HG02840 (cell line): ENCODE measurements around the gene R3HDM2.
A peak's percentile ranks its signal among the peaks of the same experiment; 100 is the strongest.
"Not testable (repeated sequence)": the region's sequence is repeated elsewhere in the genome, so short reads cannot be mapped to it uniquely, and the experiment has no call there.

Experiments
- ATAC-seq: cut with Tn5 transposase; IDR thresholded peaks from one replicate; pipeline ENCODE4 v1.9.1; 2021; ENCODE audit warnings: mild to moderate bottlenecking, moderate library complexity, moderate number of reproducible peaks; ENCODE audit not compliant: unreplicated experiment, low FRiP score

R3HDM2 gene

DNA sequence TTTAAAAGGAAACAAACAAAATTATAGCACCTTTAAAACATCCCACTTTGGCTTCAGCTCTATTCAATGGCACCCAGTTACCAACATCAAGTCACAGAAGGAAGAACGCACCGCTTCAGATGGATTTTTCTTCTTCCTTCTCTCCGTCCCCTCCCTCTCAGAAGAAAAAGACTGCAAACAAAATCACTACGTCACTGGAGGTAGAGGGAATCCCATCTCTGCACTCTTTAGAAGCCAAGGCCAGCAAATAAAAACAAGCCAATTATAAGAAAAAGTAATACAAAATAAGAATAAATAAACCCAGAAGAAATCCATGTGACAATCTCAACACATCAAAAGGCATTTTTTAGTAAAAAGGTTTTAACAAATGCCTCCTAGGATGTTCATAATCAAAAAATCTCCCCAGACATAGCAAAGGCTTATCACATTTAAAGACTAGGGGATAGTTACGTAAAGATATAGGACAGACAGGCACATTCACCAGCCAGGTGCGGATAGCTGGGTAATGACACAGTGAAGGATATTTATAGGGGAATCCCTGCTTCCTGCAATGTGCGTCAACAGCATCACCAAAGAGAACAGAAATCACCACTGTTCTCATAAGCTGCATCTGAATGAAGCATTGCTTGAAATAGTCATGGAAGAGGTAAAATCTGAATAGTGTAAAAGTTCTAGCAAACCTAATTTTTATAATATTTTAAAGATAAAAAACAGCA lies 89.4 kb downstream of the R3HDM2 start:
- ATAC-seq, result no peak

- ATAC-seq, result no peak
These were observed 90.7 kb downstream of the R3HDM2 start for GRCh38 chr12:57340104-57340503.

DNA sequence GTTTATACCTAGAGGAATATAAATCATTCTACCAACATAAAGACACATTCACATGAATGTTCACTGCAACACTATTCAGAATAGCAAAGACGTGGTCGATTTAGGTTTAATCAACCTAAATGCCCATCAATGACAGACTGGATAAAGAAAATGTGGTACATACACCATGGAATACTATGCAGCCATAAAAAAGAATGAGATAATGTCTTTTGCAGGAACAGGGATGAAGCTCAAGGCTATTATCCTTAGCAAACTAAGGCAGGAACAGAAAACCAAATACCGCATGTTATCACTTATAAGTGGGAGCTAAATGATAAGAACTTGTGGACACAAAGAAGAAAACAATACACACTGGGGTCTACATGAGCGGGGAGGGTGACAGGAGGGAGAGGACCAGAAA lies 94.5 kb downstream of the R3HDM2 start:
- not testable (repeated sequence) for ATAC-seq

- no peak for ATAC-seq
These were observed 96.6 kb downstream of the R3HDM2 start for GRCh38 chr12:57334219-57334618.

- no peak for ATAC-seq
These were observed 98.1 kb downstream of the R3HDM2 start for GRCh38 chr12:57332646-57333312.

GRCh38 chr12:57330992-57331391 lies 99.9 kb downstream of the R3HDM2 start:
- no peak for ATAC-seq

DNA sequence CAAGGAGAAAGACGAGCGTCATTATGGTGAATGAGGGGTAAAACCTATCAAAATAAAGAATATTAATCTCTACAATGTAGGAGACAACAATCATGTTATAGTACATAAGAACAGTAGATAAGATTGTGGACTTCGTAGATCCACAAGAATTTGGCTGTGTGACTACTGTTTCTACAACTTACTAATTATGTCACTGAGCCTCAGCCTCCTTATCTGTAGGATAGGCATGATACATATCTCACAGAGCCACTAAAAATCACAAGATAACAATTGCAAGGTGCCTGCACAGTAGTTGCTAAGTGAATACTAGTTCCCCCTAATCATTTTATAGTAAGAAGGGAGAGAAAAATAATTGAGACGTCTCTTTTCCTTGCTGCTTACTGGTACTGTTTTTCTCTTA lies 101.6 kb downstream of the R3HDM2 start:
- ATAC-seq, result no peak

GRCh38 chr12:57325395-57325794 lies 105.4 kb downstream of the R3HDM2 start:
- no peak for ATAC-seq

GRCh38 chr12:57323416-57323815 lies 107.4 kb downstream of the R3HDM2 start:
- no peak for ATAC-seq

DNA sequence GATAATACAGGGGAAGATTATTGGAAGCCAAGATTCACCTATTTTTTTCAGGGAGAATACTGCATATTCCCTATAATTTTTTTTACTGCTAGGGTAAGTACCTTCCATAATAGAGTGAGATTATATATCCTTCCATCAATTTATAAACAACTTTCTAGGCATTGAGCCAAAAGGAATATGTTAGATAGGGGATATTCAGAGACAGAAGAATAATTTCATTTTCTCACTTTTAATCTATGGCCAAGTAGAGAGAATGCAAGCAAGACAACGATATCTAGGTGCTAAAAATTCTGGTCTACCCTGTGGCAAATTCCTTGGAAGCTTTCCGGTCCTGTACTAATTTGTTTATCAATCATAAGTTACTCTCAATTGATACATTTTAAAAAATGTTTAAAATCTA lies 110.2 kb downstream of the R3HDM2 start:
- ATAC-seq, result no peak

DNA sequence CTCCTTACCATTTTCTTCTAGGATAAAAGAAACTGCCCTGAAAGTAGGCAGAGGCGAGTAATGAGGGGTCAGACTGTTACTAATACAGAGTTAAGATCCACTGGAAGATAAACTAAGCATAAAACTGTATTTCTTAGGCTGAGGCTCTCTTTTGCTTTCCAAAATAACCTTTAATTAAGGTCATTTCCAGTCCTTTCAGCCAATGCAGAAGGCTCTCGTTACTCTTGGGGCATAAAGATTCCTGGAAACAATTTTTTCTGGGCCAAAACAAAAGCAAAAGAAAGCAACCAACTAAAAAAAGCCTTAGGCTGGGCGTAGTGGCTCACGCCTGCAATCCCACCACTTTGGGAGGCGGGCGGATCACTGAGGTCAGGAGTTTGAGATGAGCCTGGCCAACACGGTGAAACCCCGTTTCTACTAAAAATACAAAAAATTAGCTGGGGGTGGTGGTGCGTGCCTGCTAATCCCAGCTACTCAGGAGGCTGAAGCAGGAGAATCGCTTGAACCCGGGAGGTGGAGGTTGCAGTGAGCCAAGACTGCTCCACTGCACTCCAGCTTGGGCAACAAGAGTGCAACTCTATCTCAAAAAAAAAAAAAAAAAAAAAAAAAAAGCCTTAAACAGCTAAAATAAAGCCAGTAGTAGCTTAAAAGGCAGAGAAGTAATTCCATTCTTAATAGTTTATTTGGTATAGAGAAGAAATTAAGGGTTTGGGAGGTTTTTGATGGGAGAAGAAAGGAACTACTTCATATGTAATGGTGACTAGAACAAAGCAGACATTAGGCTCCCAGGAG lies 111.0 kb downstream of the R3HDM2 start:
- ATAC-seq, result no peak

- no peak for ATAC-seq
These were observed 115.2 kb downstream of the R3HDM2 start for GRCh38 chr12:57315681-57316080.

- not testable (repeated sequence) for ATAC-seq
These were observed 118.6 kb downstream of the R3HDM2 start for GRCh38 chr12:57312287-57312686.

- ATAC-seq, result no peak
These were observed 121.4 kb downstream of the R3HDM2 start for GRCh38 chr12:57309420-57309819.

DNA sequence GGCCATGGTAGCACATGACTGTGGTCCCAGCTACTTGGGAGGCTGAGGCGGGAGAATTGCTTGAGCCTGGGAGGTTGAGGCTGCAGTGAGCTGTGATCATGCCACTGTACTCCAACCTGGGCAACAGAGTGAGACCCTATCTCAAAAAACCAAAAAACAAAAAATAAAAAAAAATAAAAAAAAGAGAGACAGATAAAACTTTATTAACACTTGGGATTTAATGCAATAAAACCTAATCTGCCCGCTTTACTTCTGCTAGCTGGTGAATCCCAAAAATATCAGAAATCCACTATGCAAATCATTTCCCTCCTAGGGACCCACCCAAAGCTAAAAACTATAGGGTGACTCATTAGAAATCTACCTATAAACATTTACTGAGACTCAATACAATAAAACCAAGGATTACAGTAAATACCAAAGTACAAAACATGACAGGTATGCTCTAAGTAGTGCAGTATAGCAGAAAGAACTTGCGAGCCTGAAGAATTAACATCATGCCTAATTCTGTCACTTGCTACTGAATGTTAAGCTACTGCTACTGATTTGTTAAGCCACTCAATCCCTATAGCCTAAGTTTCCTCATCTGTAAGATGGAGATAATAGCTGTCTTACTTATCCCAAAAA lies 129.8 kb downstream of the R3HDM2 start:
- ATAC-seq, result no peak

DNA sequence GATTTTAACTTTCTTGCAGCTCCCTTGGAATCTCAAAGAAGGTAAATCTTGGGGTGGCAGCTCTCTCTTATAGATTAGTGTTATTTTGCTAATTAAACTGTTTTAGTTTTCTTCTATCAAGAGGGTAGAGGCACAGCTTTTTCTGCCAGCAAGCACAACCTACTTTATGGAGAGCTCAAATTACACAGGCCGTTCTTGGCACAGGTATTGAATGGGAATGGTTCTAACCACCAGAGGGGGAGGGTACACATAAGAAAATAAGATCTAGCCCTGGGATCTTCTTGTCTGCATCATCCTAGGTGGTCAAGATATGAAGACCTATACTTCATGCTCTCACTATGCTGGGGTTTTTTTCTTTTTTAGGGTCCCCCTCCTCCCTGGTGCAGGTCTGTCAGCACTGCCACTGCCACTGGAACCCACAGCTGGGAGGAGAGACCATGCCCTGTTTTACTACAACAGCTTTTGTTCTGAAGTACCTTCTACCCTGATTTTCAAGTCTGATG lies 131.3 kb downstream of the R3HDM2 start:
- ATAC-seq, result no peak

GRCh38 chr12:57296291-57296690 lies 134.6 kb downstream of the R3HDM2 start:
- no peak for ATAC-seq

DNA sequence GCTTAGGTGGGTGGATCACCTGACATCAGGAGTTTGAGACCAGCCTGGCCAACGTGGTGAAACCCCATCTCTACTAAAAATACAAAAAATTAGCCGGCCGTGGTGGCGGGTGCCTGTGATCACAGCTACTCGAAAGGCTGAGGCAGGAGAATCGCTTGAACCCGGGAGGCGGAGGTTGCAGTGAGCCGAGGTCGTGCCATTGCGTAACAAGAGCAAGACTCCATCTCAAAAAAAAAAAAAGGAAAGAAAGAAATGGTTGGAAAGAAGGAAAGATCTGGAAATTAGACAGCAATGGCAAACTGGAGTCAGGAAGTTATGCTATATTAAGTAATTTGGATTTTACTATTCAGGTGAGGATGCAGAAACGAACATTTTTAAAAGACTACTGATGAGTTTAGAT lies 148.8 kb downstream of the R3HDM2 start:
- ATAC-seq, result not testable (repeated sequence)

DNA sequence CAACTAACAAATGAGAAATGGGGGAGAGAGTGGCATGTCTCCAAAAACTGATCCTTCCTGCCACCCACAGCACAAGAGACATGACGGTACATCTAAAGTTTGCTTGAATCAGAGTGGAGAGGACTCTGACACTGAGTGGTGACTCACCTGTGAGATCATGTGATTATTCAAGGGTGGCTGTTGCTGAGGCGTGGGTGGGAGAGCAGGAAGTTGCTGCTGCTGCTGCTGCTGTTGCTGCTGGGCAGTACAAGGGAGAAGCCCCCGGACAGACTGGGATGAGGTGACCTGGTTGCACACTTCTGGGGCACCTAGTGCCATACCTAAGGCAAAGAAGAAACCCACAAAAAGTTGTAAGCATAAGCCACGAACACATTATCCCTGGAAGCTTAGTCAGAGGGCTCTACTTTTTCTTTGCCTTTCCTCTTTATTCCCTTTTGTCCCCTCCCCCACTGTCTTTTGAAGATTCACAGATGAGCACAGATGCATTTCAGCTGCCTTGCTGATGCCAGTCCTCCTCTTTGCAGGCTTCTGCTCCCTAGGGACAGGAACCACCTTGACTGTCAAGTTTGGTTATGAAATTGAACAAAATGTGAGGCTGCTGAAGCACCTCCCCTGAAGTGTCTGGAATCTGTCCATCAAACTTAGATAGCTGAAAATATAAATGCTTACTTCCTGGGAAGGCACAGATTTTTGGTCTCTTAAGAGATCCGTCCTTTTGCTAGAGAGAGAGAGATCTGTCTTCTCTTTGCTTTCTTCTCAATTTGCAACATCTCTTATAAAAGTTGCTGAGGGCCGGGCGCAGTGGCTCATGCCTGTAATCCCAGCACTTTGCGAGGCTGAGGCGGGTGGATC lies 150.4 kb downstream of the R3HDM2 start:
- ATAC-seq, result peak; percentile 80
